ENCODE measurements around the gene SFMBT1.

DNA sequence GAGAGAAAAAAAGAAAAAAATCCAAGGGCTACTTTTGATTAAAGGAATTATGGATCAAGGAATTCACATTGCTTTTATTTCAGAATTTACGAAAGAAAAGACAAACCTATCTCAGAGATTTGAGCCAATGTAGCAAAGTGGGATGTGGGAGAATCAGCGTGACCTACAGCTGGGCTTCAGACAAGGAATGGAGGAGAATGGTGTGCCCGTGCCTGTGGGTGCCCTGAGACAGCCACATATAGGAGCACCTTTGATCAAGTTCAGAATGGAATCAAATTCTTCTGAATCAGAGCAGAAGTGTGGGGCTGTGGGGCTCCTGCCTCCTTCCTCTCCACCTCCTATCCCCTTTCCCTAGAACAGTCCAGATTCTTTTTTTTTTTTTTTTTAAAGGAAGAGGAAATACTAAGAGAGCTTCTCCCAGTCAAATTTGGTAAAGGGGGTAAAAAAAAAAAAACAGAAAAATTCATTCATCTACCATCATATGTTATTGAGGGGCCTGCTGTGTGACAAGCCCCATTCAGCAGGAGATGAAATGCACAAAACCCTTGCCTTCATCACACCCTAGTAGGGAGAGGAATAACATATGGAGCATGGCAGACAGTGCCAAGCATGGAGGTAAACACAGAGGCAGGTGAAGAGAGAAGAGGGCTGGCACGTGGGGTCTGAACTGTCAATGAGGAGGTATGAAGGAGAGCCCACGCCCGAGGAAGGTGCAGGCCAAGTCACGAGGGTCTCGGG, 186.0 kb downstream of the SFMBT1 start:
- TF ChIP-seq, protein P1, sequence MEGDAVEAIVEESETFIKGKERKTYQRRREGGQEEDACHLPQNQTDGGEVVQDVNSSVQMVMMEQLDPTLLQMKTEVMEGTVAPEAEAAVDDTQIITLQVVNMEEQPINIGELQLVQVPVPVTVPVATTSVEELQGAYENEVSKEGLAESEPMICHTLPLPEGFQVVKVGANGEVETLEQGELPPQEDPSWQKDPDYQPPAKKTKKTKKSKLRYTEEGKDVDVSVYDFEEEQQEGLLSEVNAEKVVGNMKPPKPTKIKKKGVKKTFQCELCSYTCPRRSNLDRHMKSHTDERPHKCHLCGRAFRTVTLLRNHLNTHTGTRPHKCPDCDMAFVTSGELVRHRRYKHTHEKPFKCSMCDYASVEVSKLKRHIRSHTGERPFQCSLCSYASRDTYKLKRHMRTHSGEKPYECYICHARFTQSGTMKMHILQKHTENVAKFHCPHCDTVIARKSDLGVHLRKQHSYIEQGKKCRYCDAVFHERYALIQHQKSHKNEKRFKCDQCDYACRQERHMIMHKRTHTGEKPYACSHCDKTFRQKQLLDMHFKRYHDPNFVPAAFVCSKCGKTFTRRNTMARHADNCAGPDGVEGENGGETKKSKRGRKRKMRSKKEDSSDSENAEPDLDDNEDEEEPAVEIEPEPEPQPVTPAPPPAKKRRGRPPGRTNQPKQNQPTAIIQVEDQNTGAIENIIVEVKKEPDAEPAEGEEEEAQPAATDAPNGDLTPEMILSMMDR (conservative IDR thresholded peaks at IDR 0.05 in 1 of 2, IDR thresholded peaks at IDR 0.05 in 1 of 2; ENCODE audit: extremely low read depth in 1 of 2, insufficient read depth in 1 of 2, low read depth in 1 of 2, low read length in 2 of 2) = no peak
- no peak for TF ChIP-seq EZH2 (IDR thresholded peaks at IDR 0.05; ENCODE audit: borderline replicate concordance, low read length)

Measured in mammary epithelial cell (primary cell).